ENCODE results near the gene FGR.
A peak's percentile ranks its signal among the peaks of the same experiment; 100 is the strongest.

FGR gene

DNA sequence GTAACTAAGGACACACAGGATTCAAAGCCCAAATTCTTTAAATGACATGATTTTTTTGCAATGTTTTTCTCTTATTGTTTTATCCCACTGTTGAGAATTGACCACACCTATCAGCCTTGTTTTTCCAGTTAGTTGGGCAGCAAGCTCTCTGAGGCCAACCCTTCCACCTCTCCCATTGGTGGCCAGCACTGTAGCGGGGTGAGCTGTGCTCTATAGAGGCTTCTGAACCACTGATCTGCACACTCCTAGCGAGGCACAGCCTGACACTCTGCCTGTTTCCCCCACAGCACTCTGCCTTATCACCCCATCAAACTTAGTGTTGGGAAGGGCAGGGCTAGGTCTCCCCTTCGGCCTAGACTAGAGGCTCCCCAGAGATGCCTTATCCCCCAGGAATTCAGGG is 50.5 kb downstream of the FGR start:
- no peaks in the 10 kb centered on the region for H3K36me3 Mint-ChIP-seq (ENCODE audit: low read depth)
- H3K27me3 Mint-ChIP-seq, result no peaks in the 10 kb centered on the region
- H3K4me3 Mint-ChIP-seq, result no peak overlapping the region
- no peaks in the 10 kb centered on the region for H3K9me3 Mint-ChIP-seq
- peaks cover 3% of the 10 kb centered on the region for H3K4me1 Mint-ChIP-seq (ENCODE audit: low read depth)
- no peak overlapping the region for H3K27ac Mint-ChIP-seq

GRCh38 chr1:27583479-27583878 is 51.5 kb downstream of the FGR start:
- Mint-ChIP-seq H3K4me1 (ENCODE audit: low read depth) (peaks cover 9% of the 10 kb centered on the region), H3K27ac (no peak overlapping the region), H3K9me3 (no peaks in the 10 kb centered on the region), H3K27me3 (no peaks in the 10 kb centered on the region), H3K4me3 (no peak overlapping the region), H3K36me3 (ENCODE audit: low read depth) (no peaks in the 10 kb centered on the region)

DNA sequence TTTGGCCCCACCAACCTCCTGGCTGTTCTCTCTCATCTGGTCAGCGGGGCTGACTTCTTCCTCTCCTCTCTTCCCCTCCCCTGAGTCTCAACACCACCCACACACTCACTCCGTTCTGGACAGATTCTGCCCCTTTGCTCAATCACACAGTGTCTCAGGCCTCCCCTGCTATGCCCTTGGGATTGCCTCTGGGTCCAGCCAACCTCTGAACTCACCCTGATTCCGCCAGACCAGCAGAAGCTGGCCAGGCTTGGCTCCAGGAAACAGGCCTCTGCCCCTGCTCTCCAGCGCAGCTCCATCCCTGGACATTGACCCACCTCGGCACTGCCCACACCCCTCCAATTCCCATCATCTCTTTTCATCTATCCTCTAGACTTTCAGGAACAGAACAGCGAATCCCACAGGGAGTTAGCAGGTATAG is 53.2 kb downstream of the FGR start:
- Mint-ChIP-seq H3K36me3 (ENCODE audit: low read depth) (no peaks in the 10 kb centered on the region), H3K4me3 (no peak overlapping the region), H3K27me3 (no peaks in the 10 kb centered on the region), H3K9me3 (no peaks in the 10 kb centered on the region), H3K27ac (no peak overlapping the region), H3K4me1 (ENCODE audit: low read depth) (peaks cover 9% of the 10 kb centered on the region)

DNA sequence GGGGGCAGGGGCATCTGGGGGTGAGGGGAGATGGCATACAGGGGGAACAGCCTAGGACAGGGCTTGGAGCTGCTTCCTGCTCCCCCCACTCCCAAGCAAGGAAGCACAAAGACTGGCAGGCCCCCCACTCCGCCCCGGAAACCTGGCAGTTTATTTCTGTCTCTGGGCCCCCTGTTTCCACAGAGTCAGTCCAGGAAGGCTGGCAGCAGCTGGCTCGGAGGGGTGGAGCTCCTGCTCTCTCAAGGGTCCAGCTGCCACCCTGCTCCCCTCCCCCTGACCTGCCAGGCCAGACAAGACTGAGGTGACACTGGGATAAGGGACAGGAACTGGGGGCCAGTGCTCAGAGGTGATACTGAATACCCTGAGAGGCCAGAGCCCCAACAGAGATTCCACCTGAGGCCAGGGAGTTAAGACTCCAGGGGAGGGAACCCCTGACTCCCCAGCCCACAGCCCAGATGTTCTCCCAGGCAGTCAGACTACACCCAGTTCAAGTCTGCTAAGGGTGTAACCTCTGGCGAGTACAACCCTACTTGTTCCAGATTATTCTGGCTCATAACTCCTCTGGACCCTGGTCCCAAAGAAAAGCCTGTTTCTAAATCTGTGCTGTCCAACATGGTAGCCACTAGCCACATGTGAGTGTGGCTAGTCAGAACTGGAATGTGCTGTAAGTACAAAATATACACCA is 57.3 kb downstream of the FGR start:
- H3K9me3 Mint-ChIP-seq, result no peaks in the 10 kb centered on the region
- no peaks in the 10 kb centered on the region for H3K27me3 Mint-ChIP-seq
- H3K36me3 Mint-ChIP-seq (ENCODE audit: low read depth), result no peaks in the 10 kb centered on the region
- no peak overlapping the region for H3K4me3 Mint-ChIP-seq
- H3K4me1 Mint-ChIP-seq (ENCODE audit: low read depth), result peaks cover 20% of the 10 kb centered on the region
- H3K27ac Mint-ChIP-seq, result no peak overlapping the region

DNA sequence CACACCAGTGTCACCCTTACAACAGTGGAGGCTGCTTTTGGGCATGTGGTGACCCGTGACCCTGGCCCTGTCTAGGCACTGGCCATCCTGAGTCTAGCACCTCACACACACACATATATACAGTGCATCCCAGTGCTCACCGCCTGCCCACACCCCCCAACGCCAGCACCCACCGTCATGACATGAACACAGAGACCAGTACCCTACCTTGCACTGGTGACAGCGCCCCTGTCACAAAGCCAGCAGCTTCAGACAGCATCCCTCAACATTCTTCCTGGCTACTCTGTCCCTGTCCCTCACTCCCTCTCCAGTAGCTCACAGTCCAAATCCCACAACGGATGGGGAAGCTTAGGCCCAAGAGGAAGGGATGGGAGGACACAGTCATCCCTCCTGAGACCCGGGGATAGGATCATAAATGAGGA is 58.2 kb downstream of the FGR start:
- Mint-ChIP-seq H3K9me3 (no peaks in the 10 kb centered on the region), H3K36me3 (ENCODE audit: low read depth) (no peaks in the 10 kb centered on the region), H3K4me3 (no peak overlapping the region), H3K27me3 (no peaks in the 10 kb centered on the region), H3K4me1 (ENCODE audit: low read depth) (peaks cover 29% of the 10 kb centered on the region), H3K27ac (no peak overlapping the region)

DNA sequence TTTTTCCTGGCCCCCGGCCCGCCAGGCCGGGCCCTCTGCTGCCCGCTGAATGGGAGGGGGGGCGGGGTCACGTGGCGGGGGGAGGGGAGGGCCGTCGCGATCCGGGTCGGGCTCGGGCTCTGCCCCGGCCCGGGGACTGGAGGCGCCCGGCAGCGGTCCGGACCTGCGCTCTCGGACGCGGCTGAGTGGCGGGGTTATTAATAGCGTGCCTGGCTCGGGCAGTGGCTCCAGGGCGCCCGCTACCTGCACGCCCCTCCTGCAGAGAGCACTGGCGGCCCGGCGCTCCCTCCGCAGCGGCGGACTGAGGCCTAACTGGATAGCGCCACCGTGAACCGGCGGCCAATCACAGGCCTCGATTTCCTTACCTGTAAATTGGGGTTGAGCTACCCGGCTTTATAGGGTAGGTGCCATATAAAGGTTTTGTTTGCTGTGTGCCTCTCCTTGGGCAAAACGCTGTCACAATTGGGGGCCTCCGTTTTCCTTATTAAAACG is 59.1 kb downstream of the FGR start:
- Mint-ChIP-seq H3K4me1 (ENCODE audit: low read depth) (peaks cover 29% of the 10 kb centered on the region), H3K27ac (no peak overlapping the region), H3K9me3 (no peaks in the 10 kb centered on the region), H3K27me3 (no peaks in the 10 kb centered on the region), H3K4me3 (no peak overlapping the region), H3K36me3 (ENCODE audit: low read depth) (no peaks in the 10 kb centered on the region)

GRCh38 chr1:27574871-27575831 is 59.8 kb downstream of the FGR start:
- Mint-ChIP-seq H3K4me3 (no peak overlapping the region), H3K4me1 (ENCODE audit: low read depth) (peaks cover 29% of the 10 kb centered on the region), H3K27ac (no peak overlapping the region), H3K9me3 (no peaks in the 10 kb centered on the region), H3K27me3 (no peaks in the 10 kb centered on the region), H3K36me3 (ENCODE audit: low read depth) (no peaks in the 10 kb centered on the region)

DNA sequence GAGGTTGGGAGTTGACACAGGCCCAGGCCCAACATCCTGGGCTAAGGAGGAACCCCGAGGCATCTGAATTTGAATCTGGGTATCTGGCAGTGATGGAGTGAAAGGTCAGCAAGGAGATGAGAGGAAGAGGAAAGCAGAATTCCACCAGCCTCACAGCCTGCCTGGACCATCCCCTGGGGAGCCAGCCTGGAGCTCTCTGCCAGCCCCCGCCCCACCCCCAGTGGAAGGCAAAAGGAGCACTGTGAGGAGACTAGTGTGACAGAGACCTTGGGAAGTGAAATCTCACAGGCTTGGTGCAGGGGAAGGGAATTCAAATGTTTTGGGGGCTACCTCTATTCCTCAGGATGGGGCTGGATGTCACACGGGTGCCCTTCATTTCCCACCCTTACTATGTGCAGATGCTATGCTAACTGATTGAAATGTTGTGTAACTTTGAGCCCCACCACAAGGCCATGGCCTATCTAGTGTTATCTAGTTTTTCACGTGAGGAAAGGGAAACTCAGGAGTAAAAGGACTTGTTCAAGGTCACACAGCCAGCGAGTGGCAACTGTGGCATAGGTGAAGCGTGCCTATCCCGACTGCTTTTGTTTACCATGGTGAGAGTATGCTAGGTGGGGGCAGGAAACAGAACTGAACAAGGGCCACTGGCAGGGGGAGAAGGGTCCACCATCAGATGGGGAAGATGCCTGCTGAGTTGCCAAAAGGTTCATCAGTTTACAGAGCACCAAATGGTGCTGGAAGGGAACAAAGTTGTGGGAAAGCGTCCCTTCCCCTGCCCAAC is 60.8 kb downstream of the FGR start:
- H3K4me1 Mint-ChIP-seq (ENCODE audit: low read depth), result peaks cover 25% of the 10 kb centered on the region
- H3K27ac Mint-ChIP-seq, result no peak overlapping the region

GRCh38 chr1:27572679-27573426 is 62.1 kb downstream of the FGR start:
- Mint-ChIP-seq H3K4me3 (no peak overlapping the region), H3K27me3 (no peaks in the 10 kb centered on the region), H3K4me1 (ENCODE audit: low read depth) (peaks cover 32% of the 10 kb centered on the region), H3K36me3 (ENCODE audit: low read depth) (no peaks in the 10 kb centered on the region), H3K9me3 (no peaks in the 10 kb centered on the region), H3K27ac (no peak overlapping the region)

More for the DNA sequence above, 60.8 kb downstream of the FGR start:
- Mint-ChIP-seq H3K36me3 (ENCODE audit: low read depth) (no peaks in the 10 kb centered on the region), H3K9me3 (no peaks in the 10 kb centered on the region), H3K27me3 (no peaks in the 10 kb centered on the region), H3K4me3 (peak overlapping the region; percentile 30)

- H3K36me3 Mint-ChIP-seq (ENCODE audit: low read depth), result no peaks in the 10 kb centered on the region
- H3K27me3 Mint-ChIP-seq, result no peaks in the 10 kb centered on the region
- H3K4me1 Mint-ChIP-seq (ENCODE audit: low read depth), result peaks cover 35% of the 10 kb centered on the region
- H3K9me3 Mint-ChIP-seq, result no peaks in the 10 kb centered on the region
- H3K27ac Mint-ChIP-seq, result no peak overlapping the region
- H3K4me3 Mint-ChIP-seq, result no peak overlapping the region
These were observed 62.8 kb downstream of the FGR start for GRCh38 chr1:27572019-27572678.

DNA sequence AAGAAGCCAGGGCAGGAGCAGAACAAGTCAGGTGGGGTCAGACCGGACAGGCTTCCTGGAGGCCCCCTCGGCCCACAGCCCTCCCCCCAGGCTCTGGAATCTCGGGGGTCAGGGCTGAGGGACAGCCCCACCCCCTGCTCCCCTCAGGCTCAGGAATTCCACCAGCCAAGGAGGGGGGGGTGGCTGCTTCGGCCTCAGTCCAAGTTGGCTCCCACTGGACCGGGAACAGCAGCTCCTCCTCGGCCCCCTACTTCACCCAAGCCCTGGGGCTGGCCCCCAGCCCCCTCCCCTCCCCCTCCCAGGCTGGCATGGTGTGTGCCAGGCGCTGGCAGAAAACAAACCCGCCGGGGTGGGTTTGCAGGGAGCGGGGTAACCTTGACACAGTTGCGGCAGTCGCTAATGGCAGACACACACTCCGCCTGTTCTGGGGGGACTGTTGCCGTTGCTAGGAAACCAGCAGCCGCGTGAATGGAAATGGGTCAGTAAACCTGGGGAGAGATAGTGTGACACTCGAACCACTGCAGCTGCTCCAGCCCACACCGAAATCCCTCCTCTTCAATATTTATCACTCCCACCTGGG is 63.5 kb downstream of the FGR start:
- Mint-ChIP-seq H3K36me3 (ENCODE audit: low read depth) (no peaks in the 10 kb centered on the region), H3K27me3 (no peaks in the 10 kb centered on the region), H3K4me3 (no peak overlapping the region), H3K27ac (no peak overlapping the region), H3K9me3 (no peaks in the 10 kb centered on the region), H3K4me1 (ENCODE audit: low read depth) (peaks cover 35% of the 10 kb centered on the region)

GRCh38 chr1:27570784-27571183 is 64.2 kb downstream of the FGR start:
- H3K36me3 Mint-ChIP-seq (ENCODE audit: low read depth), result no peaks in the 10 kb centered on the region
- no peaks in the 10 kb centered on the region for H3K27me3 Mint-ChIP-seq
- no peak overlapping the region for H3K4me3 Mint-ChIP-seq
- H3K4me1 Mint-ChIP-seq (ENCODE audit: low read depth), result peaks cover 30% of the 10 kb centered on the region
- H3K27ac Mint-ChIP-seq, result no peak overlapping the region
- no peaks in the 10 kb centered on the region for H3K9me3 Mint-ChIP-seq

- peak overlapping the region; percentile 21 for H3K27ac Mint-ChIP-seq
- H3K27me3 Mint-ChIP-seq, result no peaks in the 10 kb centered on the region
- H3K9me3 Mint-ChIP-seq, result no peaks in the 10 kb centered on the region
- peaks cover 30% of the 10 kb centered on the region for H3K4me1 Mint-ChIP-seq (ENCODE audit: low read depth)
- no peaks in the 10 kb centered on the region for H3K36me3 Mint-ChIP-seq (ENCODE audit: low read depth)
- no peak overlapping the region for H3K4me3 Mint-ChIP-seq
These were observed 64.6 kb downstream of the FGR start for GRCh38 chr1:27570356-27570755.

Data from stimulated activated naive CD8-positive, alpha-beta T cell treated with anti-CD3 and anti-CD28 coated beads, Interleukin-15, Interleukin-2, amounts not matched to agents 100 ng/mL and 50 ng/mL, for 24 hours (primary cell).